OCI-LY1 (cell line): Measurements from ENCODE around the gene PGAP2.

Experiments
- CTCF ChIP-seq: fragments of 200-600 bp; sonication (generic), shearing (Covaris generic); IDR thresholded peaks from 2 replicates; pipeline ENCODE4 v1.5.1; 2017; ENCODE audit warnings: mild to moderate bottlenecking, antibody characterized with exemption, low read length, moderate library complexity, mixed read lengths
- EZH2 ChIP-seq: fragments of 200-600 bp; sonication (generic), shearing (Covaris generic); IDR thresholded peaks from 2 replicates; pipeline ENCODE4 v1.8.0; 2017; ENCODE audit warnings: borderline replicate concordance, mixed run types, mild to moderate bottlenecking, antibody characterized with exemption, low read length, moderate library complexity, mixed read lengths

GRCh38 chr11:3837793-3838192 lies 29.4 kb downstream of the PGAP2 start:
- TF ChIP-seq CTCF (no peak), EZH2 (no peak)
